ENCODE data around the gene CNIH2. TPM values are rescaled to one million over a fixed set of nuclear protein-coding genes. Genes with fewer than 3 reads are reported as not detected.
A peak's percentile ranks its signal among the peaks of the same experiment; 100 is the strongest.
"Not testable (repeated sequence)": the region's sequence is repeated elsewhere in the genome, so short reads cannot be mapped to it uniquely, and the experiment has no call there.

CNIH2 gene
- total RNA-seq, 6 experiments from 2014 or later = 0.73 to 1.9 (median 1.1) TPM

DNA sequence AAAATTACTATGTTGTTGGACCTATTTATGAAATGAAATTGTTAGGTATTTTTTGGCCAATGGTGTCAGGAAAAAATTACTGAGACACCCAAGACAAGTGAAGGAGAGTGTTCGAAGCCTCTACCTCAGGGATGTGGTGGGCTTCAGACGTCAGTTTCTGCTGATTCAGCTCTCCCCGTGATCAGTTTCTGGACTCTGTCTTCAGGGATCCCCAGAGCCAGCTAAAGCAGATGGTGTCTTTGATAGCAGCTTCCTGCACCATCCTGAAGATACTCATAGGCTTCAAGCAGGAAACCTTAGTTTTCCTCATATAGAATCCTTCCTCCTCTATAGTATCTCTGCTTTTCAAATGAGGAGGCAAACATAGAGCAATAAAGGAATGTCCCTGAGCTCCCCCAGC is 31.5 kb downstream of the CNIH2 start:
- TF ChIP-seq CTCF (IDR thresholded peaks at IDR 0.05) = no peak
- Mint-ChIP-seq H3K36me3 (ENCODE audit: low read depth) (peaks cover 8% of the 10 kb centered on the region; the same call in 1 of the 2 replicates), H3K4me1 (ENCODE audit: low read depth) (peaks cover 18% of the 10 kb centered on the region), H3K27ac (no peak overlapping the region), H3K9me3 (no peaks in the 10 kb centered on the region), H3K4me3 (no peak overlapping the region), H3K27me3 (ENCODE audit: insufficient read depth) (peaks cover 9% of the 10 kb centered on the region)
- DNase-seq = no peak

DNA sequence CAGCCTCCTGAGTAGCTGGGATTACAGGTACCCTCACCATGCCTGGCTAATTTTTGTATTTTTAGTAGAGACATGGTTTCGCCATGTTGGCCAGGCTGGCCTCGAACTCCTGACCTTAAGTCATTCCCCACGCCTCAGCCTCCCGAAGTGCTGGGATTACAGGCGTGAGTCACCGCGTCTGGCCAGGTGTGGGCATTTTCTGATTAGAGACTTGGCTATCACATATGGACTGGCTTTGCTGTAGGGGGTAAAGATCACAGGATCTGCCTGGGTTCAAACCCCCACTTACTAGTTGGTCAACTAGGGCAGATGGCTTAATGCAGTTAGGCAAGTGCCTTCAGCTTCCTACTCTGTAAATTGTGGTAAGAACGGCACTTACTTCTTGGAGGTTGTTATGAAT is 32.3 kb downstream of the CNIH2 start:
- Mint-ChIP-seq H3K4me3 (no peak overlapping the region), H3K27ac (no peak overlapping the region), H3K4me1 (ENCODE audit: low read depth) (peaks cover 25% of the 10 kb centered on the region), H3K36me3 (ENCODE audit: low read depth) (peaks cover 14% of the 10 kb centered on the region), H3K9me3 (no peaks in the 10 kb centered on the region), H3K27me3 (ENCODE audit: insufficient read depth) (peaks cover 5% of the 10 kb centered on the region)
- no peak for TF ChIP-seq CTCF (IDR thresholded peaks at IDR 0.05)
- no peak for DNase-seq

DNA sequence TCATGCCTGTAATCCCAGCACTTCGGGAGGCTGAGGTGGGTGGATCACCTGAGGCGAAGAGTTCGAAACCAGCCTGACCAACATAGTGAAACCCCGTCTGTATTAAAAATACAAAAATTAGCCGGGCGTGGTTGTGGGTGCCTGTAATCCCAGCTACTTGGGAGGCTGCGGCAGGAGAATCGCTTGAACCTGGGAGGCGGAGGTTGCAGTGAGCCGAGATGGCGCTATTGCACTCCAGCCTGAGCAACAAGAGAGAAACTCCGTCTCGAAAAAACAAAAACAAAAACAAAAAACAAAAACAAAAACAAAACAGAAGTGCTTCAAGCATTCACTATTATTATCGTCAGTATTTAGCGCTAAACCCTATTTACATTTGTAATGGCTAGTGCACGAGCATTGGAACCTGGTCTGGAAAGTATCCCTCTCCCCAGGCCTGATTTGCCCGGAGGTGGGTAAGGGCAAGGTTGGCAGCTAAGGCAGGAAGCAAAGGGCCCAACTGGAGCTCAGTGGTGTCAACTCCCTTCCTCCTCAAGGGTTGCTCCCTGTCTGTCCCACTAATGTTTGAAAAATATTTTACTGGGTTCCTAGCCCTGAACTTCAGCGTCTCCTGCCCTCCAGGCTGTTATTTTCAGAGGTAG is 32.9 kb downstream of the CNIH2 start:
- H3K36me3 Mint-ChIP-seq (ENCODE audit: low read depth) = peaks cover 20% of the 10 kb centered on the region
- peaks cover 31% of the 10 kb centered on the region for H3K4me1 Mint-ChIP-seq (ENCODE audit: low read depth)
- H3K27me3 Mint-ChIP-seq (ENCODE audit: insufficient read depth); H3K4me3 Mint-ChIP-seq; H3K9me3 Mint-ChIP-seq; H3K27ac Mint-ChIP-seq; DNase-seq: not testable (repeated sequence)

- no peak for TF ChIP-seq CTCF (IDR thresholded peaks at IDR 0.05)
- H3K9me3 Mint-ChIP-seq = no peaks in the 10 kb centered on the region
- peak overlapping the region; percentile 90 for H3K4me3 Mint-ChIP-seq
- H3K36me3 Mint-ChIP-seq (ENCODE audit: low read depth) = peaks cover 22% of the 10 kb centered on the region
- no peak for DNase-seq
- H3K27me3 Mint-ChIP-seq (ENCODE audit: insufficient read depth) = peaks cover 9% of the 10 kb centered on the region
- peaks cover 34% of the 10 kb centered on the region for H3K4me1 Mint-ChIP-seq (ENCODE audit: low read depth)
- H3K27ac Mint-ChIP-seq = peak overlapping the region; percentile 97
Observed at GRCh38 chr11:66311470-66311964, 33.5 kb downstream of the CNIH2 start.

DNA sequence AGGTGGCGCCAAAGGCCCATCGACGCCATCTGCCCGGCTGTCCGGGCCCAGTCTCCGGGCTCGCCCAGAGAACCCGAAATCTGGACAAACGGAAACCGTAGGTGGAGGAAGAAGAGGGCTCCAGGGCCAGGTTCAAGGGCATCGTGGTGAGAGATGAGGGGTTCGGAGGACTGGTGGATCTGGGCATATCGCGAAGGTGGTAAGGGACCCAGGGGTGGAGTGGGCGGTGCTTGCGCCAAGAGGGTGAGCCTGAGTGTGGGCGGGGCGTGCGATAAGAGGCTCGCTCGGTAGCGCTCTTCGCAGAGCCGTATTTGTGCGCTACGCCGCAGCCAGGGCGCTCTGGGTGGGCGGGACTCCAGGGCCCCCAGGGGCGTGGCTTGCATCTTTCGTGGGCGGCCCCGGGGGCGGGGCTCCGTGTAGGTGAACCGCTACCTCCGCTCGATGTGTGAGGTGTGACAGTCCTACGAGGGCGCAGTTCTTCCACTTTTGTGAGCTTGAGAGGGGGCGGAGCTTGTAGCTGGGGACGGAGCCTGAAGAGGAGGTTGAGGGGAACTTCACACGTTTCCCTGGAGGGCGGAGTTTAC is 34.1 kb downstream of the CNIH2 start:
- Mint-ChIP-seq H3K4me1 (ENCODE audit: low read depth) (peaks cover 34% of the 10 kb centered on the region), H3K27me3 (ENCODE audit: insufficient read depth) (peaks cover 9% of the 10 kb centered on the region), H3K27ac (peak overlapping the region; percentile 97), H3K4me3 (peak overlapping the region; percentile 90), H3K9me3 (no peaks in the 10 kb centered on the region), H3K36me3 (ENCODE audit: low read depth) (peaks cover 22% of the 10 kb centered on the region)
- TF ChIP-seq CTCF (IDR thresholded peaks at IDR 0.05) = peak; percentile 87
- DNase-seq = peak; percentile 72

Data from HFFc6 (cell line).